HS-5 (cell line): Measurements from ENCODE around the gene SUPV3L1.
"Not testable (repeated sequence)": the region's sequence is repeated elsewhere in the genome, so short reads cannot be mapped to it uniquely, and the experiment has no call there.

Source experiments
- DNase-seq: peaks from one replicate; pipeline ENCODE4 v3.0.0-alpha.2; 2012; ENCODE audit warnings: low read depth

Gene SUPV3L1

DNA sequence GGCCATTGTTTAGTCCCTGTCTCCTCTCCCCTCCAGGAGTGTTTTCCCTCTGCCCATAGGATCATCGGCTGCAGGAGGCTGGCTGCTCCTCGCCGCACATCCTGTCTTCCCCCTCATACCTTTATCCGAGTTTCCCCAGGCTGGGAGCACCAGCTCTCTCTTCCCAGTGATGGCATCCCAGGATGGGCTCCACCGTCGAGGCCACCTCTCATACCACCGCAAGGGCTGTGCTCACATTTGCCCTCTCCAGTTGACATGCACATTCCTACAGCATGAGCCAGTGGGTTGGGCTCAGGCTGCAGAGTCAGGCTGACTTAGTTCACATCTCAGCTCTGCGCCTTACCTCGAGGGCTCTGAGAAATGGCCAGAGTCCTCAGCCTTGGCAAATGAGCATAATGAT is 52.2 kb downstream of the SUPV3L1 start:
- DNase-seq = peak; percentile 65

DNA sequence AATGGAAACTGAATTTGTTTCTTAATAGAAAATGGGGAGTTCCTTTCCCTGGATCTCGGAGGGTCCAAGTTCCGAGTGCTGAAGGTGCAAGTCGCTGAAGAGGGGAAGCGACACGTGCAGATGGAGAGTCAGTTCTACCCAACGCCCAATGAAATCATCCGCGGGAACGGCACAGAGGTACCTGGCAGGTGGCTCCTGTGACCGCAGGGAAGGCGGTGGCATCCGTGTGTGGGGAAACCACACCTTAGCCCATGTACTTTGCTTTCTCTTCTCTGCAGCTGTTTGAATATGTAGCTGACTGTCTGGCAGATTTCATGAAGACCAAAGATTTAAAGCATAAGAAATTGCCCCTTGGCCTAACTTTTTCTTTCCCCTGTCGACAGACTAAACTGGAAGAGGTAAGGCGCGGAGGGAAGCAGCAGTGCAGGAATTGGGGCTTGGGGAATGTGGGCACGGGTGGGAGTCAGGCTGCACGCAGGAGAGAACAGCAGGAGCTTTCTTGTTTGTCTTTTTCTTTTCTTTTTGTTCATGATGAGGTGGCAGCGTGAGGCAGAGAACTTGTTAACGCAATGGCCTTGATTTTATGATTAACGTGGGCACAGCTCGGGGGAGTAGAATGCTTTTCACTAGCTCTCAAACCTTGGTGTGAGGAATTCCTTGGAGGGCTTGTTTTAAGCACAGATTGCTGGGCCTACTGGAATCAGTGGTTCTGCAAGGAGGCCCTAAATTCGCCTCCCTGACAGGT is 52.9 kb downstream of the SUPV3L1 start:
- no peak for DNase-seq

DNA sequence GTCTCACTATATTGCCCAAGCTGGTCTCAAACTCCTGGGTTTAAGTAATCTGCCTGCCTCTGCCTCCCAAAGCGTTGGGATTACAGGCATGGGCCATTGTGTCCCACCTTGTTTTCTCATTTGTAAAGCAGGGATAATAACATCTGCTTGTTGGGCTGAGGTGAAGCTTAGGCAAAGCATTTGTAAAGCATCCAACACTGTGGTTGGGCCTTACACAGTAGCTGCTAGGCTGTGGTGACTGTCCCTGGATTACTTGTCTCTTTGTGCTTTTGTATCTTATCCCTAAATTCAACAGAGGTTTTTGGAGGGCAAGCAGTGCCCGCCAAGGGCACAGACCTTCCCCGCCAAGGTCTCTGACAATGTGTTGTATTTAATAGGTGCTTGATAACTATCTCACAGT is 54.4 kb downstream of the SUPV3L1 start:
- no peak for DNase-seq

DNA sequence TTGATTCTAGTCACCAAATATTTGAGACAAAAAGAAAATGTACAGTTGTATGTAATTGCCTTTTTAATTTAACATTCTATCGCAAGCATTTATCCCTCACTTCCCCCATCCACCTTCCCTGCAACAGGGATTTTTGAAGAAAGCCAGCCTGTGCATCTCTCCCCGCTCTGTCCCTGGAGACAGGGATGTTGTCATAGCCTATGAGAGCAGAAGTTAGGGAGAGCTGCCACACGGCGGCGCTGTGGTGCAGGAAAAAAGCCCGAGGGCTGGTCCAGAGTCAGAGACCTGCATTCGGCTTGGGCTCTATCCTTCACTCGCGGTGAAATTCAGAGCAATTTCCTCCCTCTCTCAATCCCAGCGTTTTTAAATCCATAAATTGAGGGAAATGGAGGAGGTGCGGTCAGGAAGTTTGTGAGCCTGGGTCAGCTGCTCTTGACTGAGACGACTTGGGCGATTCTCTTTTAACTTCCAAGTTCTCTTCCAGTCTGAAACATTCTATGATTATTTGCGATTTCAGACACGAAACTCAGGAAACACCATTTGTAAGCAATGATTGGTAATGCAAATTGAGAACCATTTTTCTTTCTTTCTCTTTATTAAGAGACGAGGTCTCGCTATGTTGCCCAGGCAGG is 57.6 kb downstream of the SUPV3L1 start:
- peak; percentile 53 for DNase-seq

DNA sequence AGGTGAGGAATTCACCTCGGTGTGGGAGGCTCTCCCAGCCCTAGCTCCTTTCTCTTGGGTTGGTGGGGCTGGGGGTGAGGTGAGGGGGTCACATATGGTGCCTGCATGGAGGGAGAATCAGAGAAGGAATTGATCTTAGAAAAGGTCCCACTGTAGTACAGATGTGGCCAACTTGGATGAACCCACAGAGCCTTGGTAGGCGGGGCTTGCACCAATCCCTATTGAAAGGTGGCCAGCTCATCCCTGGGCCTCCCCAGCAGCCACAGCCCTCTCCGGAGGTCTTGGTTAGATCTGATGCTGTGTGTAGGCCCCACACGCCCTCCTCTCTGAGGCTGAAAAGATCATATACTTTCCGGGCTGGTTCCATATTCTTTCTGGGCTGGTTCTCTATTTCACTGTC is 59.1 kb downstream of the SUPV3L1 start:
- no peak for DNase-seq

DNA sequence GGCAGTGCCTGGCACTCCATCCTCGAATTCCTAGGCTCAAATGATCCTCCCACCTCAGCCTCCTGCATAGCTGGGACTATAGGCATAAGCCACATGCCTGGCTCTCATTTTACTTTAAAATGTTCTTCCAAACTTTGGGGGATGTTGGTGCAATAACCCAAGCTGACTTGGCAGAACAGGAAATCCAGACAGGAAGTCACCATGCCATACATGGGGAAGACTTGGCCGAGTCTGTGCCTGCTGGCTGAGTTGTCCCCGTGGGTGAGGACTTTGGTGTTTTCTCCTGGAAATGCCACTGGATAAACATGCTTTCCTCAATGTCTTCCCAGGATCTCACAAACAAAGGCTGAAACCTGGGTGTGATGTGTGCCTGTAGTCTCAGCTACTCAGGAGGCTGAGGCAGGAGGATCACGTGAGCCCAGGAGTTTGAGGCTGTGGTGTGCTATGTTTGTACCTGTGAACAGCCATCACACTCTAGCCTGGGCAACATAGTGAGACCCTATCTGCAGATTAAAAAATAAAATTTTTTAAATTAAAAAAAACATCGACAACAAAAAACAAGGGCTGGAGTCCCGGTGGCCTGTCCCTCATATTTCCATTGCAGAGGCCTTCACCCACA is 59.9 kb downstream of the SUPV3L1 start:
- no peak for DNase-seq

DNA sequence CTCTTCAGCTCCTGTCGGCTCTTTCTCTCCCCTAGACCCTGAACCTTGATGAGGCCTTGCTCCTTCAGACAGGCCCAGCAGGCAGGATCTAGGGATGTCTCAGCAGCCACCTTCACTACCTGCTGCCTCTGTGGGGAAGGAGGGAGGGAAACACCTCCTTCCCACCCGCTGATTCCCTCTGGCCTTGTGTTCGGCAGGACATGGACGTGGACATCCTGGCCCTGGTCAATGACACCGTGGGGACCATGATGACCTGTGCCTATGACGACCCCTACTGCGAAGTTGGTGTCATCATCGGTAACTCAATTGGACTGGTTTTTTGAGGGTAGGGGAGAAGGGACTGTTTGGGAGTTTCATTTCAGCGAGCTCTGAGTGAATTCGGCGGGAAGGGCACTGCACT is 60.4 kb downstream of the SUPV3L1 start:
- DNase-seq = no peak

DNA sequence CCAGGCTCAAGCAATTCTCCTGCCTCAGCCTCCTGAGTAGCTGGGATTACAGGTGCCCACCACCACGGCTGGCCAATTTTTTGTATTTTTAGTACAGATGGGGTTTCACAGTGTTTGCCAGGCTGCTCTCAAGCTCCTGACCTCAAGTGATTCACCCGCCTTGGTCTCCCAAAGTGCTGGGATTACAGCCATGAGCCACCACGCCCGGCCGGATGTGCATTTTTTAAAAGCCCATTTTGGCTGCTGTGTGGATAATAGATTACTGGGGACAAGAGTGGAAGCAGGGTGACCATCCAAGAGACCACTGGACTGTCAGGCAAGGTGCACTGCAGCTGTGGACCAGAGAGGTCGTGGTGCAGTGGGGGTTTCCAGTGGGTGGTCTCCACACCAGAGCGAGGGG is 61.5 kb downstream of the SUPV3L1 start:
- DNase-seq = no peak

DNA sequence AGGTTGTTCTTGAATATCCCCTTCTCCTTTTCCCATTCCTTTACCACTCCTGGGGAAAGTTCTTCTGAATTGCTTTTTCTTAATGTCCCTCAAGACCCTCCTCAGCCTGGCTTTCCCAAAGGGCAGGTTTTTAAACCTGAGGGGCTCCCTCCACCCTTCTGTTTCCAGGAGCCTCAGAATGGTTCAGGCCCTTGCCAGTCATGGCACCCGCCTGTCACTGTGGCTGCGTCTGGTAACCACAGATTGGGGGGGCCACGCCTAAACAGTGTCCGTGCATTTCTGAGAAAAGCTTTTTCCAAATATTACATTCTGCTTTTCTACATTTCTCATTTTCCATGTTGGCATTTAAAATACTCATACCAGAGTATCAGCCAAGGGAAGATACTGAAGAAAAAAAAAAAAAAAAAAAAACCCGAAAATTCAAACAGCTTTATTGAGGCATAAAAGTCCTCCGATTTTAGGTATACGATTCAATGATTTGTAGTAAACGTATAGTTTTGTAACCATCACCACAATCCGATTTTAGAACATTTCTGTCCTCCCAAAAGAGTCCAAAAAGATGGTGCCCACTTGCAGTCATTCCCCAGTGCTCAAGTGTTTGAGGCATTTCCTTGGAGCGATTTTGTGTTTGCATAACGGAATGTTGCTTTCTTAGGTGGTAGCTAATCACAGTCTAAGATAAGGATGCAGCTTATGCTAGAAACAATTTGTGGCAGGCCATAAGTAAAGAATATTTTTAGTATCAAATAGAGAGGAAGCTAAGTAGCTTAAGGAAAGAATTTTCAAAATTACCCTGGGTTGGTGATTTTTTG is 62.2 kb downstream of the SUPV3L1 start:
- no peak for DNase-seq

DNA sequence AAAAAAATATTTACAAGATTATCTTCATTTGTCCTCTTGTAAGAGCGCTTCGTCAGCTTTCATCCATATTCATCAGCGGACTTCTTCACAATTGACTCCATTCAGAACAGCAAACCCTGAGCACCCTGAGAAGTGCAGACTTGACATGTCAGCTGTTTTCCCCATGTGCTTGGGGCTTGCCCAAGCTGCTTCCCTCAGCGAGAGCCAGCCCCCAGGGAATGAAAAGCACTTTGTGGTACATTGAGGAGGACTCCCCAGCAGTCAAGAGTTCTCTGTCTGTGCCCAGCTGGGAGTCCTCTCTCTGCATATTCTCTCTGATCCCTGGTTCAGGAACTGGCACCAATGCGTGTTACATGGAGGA is 62.8 kb downstream of the SUPV3L1 start:
- no peak for DNase-seq

DNA sequence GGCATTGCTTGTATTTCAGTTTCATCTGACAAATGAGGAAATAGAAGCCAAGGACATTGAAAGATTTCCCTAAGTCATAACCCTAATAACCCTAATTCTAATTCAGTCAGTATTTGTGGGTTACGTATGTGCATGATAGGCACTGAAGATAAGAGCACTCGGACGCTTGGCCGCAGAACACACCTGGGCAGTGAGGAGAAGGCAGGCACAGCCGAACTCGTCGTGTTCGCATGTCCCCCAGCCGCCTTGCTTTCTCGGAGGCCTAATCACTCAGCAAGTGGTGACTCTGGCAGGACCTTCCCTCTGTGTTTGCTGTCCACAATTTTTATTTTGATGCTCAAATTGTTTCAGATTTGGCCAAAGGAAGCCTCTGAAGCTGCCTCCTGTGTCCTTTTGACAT is 63.8 kb downstream of the SUPV3L1 start:
- DNase-seq = no peak

DNA sequence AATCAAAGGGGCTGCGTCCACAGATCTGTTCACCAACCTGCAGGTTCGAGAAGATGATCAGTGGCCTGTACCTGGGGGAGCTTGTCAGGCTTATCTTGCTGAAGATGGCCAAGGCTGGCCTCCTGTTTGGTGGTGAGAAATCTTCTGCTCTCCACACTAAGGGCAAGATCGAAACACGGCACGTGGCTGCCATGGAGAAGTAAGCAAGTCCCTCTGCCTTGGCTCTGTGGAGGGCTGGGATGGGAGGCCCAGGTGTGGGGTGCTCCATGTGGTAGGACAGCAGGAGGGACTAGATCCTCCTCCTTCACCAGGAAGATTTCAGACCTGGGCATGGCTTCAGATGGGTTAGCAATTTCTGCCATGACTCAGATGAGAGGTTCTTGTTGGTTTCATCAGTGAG is 66.0 kb downstream of the SUPV3L1 start:
- DNase-seq = no peak

DNA sequence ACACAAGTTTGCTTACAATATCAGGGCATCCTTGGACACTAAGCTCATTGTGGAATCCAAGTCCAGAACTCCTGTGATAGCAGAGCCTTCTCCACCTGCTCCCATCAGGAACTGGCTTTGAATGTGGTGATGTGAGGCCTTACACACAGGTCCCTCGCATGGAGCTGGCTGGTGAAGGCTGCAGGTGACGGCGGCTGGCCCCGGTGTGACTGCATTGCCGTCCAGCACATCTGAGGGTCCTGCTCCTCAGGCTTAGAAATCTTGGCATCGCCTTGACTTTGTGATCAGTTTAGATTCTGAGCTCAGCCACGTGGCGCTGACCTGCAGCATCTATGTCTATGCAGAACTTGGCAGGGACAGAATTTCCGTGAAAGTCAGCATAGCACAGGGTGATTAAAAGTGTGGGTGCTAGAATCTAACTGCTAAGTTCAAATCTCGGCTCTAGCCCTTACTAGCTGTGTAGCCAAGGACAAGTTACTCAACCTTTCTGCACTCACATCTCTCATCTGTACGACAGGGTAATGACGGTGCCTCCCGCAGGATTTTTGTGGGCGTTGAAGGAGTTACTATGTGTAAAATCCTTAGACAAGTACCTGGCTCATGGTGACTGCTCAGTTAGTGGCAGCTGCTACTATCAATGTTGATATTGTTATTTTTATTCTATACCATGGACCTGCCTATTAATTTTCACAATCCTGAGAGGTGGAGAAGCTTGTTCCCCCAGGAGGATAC is 66.7 kb downstream of the SUPV3L1 start:
- no peak for DNase-seq

DNA sequence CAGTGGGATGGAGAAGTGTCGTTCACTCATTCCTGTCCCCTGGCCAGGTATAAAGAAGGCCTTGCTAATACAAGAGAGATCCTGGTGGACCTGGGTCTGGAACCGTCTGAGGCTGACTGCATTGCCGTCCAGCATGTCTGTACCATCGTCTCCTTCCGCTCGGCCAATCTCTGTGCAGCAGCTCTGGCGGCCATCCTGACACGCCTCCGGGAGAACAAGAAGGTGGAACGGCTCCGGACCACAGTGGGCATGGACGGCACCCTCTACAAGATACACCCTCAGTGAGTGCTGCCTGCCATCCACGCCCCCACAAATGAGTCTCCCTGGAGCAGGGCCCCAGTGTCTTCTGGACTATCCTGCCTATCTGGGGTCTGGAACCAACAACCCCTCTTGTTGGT is 67.3 kb downstream of the SUPV3L1 start:
- no peak for DNase-seq

DNA sequence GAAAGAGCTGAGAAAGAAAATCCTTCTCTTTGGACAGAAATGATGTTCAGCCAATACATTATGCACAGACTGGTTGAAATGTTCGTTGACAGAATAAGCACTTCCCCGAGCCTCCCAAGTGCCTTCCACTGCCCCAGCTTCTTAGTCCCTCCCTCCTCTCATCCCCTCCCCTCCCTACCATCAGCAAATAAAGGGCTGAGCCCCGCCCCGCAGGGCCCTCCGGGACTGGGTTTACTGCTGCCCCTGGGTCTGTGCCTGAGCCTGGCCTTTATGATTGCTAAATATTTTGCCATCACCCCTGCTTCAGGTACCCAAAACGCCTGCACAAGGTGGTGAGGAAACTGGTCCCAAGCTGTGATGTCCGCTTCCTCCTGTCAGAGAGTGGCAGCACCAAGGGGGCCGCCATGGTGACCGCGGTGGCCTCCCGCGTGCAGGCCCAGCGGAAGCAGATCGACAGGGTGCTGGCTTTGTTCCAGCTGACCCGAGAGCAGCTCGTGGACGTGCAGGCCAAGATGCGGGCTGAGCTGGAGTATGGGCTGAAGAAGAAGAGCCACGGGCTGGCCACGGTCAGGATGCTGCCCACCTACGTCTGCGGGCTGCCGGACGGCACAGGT is 68.2 kb downstream of the SUPV3L1 start:
- no peak for DNase-seq

DNA sequence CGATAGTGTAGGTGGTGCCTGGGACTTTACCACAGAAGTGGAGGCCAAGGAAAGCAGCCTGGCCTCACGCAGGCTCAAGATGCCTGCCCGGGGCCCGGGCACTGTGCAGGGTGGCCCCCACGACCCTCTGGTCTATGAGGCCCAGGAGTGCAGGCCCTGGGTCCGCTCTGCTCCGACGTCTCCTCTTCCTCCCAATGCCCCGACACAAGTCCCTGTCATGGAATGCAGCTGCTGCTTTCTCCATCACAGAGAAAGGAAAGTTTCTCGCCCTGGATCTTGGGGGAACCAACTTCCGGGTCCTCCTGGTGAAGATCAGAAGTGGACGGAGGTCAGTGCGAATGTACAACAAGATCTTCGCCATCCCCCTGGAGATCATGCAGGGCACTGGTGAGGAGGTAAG is 70.0 kb downstream of the SUPV3L1 start:
- no peak for DNase-seq

DNA sequence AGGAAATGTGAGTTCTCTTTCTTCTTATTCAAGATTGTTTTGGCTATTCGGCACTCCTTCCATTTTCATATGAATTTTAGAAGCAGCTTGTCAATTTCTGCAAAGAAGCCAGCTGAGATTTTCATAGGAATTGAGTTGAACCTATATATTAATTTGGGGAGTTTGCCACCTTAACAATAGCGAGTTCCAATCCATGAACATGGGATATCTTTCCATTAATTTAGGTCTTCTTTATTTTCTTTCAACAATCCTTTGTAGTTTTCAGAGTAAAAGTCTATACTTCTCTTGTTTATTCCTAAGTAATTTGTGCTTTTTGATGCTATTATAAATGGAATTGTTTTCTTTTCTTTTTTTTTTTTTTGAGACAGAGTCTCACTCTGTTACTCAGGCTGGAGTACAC is 71.4 kb downstream of the SUPV3L1 start:
- DNase-seq = not testable (repeated sequence)

DNA sequence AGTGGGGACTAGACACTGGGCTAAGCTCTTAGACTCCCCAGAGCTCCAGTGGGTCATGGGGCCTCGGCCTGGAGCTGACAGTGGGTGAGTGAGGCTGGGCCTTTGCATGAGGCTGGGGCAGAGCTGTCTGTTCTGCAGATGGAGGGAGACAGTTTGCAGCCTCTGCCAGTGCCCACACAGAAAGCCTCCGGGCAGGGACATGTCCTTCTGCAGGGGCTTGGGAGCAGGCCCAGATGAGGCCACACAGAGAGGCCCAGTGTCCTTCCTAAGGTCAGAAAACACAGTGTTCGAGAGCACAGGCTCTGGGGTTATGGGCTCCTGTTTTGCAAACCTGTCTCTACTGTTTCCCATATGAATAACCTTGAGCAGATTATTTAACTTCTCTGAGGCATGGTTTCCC is 73.1 kb downstream of the SUPV3L1 start:
- DNase-seq = no peak

DNA sequence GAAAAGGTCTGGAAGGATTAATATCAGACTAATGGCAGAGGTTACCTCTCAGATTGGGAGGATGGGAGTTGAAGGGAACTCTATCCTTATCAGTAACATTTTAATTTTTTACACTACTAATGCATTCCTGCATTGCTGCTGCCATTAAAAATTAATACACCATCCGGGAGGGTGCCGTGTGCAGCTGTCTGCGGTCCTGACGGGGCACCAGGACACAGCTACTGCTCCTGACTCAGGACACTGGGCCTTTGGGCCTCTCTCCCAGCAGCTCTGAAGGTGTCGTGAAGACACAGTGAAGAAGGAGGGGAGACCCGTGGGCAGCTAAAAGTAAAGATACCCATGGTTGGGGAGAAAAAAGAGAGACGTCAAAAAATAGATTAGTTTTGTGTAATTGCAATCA is 74.8 kb downstream of the SUPV3L1 start:
- DNase-seq = no peak
